Ecto neural progenitor cell (in vitro differentiated cells): Measurements from ENCODE around the gene LSM8.
"Not testable (repeated sequence)": the region's sequence is repeated elsewhere in the genome, so short reads cannot be mapped to it uniquely, and the experiment has no call there.

ENCODE experiments used
- DNase-seq: peaks from one replicate; pipeline ENCODE4 v3.0.0-alpha.2; 2018; ENCODE audit warnings: low spot score

The LSM8 gene

GRCh38 chr7:118214051-118214832 is 30.3 kb downstream of the LSM8 start:
- DNase-seq = no peak

- DNase-seq = no peak
Observed at GRCh38 chr7:118214833-118215182, 30.8 kb downstream of the LSM8 start.

GRCh38 chr7:118217210-118217619 is 33.3 kb downstream of the LSM8 start:
- no peak for DNase-seq

GRCh38 chr7:118218413-118219156 is 34.6 kb downstream of the LSM8 start:
- no peak for DNase-seq

GRCh38 chr7:118219157-118219512 is 35.2 kb downstream of the LSM8 start:
- DNase-seq = no peak

- DNase-seq = no peak
Observed at GRCh38 chr7:118220583-118220982, 36.6 kb downstream of the LSM8 start.

- no peak for DNase-seq
Observed at GRCh38 chr7:118222591-118222990, 38.6 kb downstream of the LSM8 start.

GRCh38 chr7:118224521-118224920 is 40.6 kb downstream of the LSM8 start, which contains the start of gene ANKRD7:
Gene ANKRD7, plus strand, starts transcription at chr7:118224704. Its CDS starts 127 bp downstream, at chr7:118224831.
- no peak for DNase-seq

- DNase-seq = no peak
Observed at GRCh38 chr7:118232837-118233236, 48.9 kb downstream of the LSM8 start.

- DNase-seq = no peak
Observed at GRCh38 chr7:118233799-118234198, 49.8 kb downstream of the LSM8 start.

GRCh38 chr7:118239014-118239413 is 55.0 kb downstream of the LSM8 start:
- DNase-seq = no peak

GRCh38 chr7:118240320-118240719 is 56.4 kb downstream of the LSM8 start:
- DNase-seq = not testable (repeated sequence)
